Measurements from ENCODE around the gene PRPF38B. TPM values are rescaled to one million over a fixed set of nuclear protein-coding genes. Genes with fewer than 3 reads are reported as not detected.

The PRPF38B gene
- total and polyA plus RNA-seq, 9 of the 15 experiments (the other 6 are each of a cell fraction or from before 2014, with no cell fraction given), result 25.3 to 85.5 (median 66.4) TPM

DNA sequence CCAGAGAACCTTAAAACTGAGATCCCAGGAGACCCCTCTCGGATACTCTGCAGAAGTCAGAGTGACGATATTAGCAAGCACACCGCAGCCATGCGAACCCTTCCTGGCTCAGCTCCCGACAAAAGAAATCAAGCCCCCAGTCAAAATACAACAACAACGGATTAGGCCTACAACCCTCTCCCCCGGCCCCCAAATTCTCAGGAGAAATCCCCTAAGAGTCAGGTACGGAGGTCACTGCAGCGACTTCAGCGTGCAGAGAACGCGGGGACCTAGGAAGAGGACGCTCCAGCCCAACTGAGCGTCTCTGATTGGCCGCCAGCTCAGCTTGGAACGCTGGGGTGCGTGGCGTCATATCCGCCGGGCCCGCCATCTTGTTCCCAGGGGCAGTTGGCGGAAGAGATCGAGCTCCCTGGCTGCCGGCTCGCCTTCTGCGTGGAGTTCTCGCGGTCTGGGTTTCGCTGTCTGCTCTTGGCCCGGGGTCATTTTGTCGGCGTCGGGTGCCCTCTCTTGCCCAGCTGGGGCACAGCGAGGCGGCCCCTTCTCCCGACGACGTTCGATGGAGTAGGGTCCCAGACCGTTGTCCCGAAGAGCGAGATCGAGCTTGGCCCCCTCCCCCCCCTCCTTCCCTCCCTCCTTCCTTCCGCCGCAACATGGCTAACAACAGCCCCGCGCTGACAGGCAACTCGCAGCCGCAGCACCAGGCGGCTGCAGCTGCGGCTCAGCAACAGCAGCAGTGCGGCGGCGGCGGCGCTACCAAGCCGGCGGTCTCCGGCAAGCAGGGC, at the start of gene PRPF38B (continued):
- TF ChIP-seq, protein P1, sequence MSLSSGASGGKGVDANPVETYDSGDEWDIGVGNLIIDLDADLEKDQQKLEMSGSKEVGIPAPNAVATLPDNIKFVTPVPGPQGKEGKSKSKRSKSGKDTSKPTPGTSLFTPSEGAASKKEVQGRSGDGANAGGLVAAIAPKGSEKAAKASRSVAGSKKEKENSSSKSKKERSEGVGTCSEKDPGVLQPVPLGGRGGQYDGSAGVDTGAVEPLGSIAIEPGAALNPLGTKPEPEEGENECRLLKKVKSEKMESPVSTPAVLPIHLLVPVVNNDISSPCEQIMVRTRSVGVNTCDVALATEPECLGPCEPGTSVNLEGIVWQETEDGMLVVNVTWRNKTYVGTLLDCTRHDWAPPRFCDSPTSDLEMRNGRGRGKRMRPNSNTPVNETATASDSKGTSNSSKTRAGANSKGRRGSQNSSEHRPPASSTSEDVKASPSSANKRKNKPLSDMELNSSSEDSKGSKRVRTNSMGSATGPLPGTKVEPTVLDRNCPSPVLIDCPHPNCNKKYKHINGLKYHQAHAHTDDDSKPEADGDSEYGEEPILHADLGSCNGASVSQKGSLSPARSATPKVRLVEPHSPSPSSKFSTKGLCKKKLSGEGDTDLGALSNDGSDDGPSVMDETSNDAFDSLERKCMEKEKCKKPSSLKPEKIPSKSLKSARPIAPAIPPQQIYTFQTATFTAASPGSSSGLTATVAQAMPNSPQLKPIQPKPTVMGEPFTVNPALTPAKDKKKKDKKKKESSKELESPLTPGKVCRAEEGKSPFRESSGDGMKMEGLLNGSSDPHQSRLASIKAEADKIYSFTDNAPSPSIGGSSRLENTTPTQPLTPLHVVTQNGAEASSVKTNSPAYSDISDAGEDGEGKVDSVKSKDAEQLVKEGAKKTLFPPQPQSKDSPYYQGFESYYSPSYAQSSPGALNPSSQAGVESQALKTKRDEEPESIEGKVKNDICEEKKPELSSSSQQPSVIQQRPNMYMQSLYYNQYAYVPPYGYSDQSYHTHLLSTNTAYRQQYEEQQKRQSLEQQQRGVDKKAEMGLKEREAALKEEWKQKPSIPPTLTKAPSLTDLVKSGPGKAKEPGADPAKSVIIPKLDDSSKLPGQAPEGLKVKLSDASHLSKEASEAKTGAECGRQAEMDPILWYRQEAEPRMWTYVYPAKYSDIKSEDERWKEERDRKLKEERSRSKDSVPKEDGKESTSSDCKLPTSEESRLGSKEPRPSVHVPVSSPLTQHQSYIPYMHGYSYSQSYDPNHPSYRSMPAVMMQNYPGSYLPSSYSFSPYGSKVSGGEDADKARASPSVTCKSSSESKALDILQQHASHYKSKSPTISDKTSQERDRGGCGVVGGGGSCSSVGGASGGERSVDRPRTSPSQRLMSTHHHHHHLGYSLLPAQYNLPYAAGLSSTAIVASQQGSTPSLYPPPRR (CRISPR knock-in tag; IDR thresholded peaks at IDR 0.05; ENCODE audit: borderline replicate concordance), result peak; percentile 89
- TF ChIP-seq, protein P2, sequence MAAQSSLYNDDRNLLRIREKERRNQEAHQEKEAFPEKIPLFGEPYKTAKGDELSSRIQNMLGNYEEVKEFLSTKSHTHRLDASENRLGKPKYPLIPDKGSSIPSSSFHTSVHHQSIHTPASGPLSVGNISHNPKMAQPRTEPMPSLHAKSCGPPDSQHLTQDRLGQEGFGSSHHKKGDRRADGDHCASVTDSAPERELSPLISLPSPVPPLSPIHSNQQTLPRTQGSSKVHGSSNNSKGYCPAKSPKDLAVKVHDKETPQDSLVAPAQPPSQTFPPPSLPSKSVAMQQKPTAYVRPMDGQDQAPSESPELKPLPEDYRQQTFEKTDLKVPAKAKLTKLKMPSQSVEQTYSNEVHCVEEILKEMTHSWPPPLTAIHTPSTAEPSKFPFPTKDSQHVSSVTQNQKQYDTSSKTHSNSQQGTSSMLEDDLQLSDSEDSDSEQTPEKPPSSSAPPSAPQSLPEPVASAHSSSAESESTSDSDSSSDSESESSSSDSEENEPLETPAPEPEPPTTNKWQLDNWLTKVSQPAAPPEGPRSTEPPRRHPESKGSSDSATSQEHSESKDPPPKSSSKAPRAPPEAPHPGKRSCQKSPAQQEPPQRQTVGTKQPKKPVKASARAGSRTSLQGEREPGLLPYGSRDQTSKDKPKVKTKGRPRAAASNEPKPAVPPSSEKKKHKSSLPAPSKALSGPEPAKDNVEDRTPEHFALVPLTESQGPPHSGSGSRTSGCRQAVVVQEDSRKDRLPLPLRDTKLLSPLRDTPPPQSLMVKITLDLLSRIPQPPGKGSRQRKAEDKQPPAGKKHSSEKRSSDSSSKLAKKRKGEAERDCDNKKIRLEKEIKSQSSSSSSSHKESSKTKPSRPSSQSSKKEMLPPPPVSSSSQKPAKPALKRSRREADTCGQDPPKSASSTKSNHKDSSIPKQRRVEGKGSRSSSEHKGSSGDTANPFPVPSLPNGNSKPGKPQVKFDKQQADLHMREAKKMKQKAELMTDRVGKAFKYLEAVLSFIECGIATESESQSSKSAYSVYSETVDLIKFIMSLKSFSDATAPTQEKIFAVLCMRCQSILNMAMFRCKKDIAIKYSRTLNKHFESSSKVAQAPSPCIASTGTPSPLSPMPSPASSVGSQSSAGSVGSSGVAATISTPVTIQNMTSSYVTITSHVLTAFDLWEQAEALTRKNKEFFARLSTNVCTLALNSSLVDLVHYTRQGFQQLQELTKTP (IDR thresholded peaks at IDR 0.05; ENCODE audit: low read depth in 1 of 2, partially characterized antibody in 2 of 2), result peak in 1 of 2 experiments; percentile 50
- TF ChIP-seq E2F3 (CRISPR knock-in tag; IDR thresholded peaks at IDR 0.05) (0 out of 2 replicates have a peak, but pooled peaks have one; percentile 53), ZNF143 (CRISPR knock-in tag; IDR thresholded peaks at IDR 0.05) (no peak; the same call in 1 of the 2 replicates), TEAD2 (tag; IDR thresholded peaks at IDR 0.05) (peak; percentile 39; the same call in 1 of the 2 replicates), PHF20 (IDR thresholded peaks at IDR 0.05; ENCODE audit: partially characterized antibody) (peak; percentile 88), HEY1 (CRISPR knock-in tag; IDR thresholded peaks at IDR 0.05; ENCODE audit: borderline replicate concordance) (peak; percentile 41; the same call in 1 of the 2 replicates), NFIX (CRISPR knock-in tag; IDR thresholded peaks at IDR 0.05; ENCODE audit: low read depth) (no peak), SUPT5H (IDR thresholded peaks at IDR 0.05) (peak; percentile 99), TRIM25 (IDR thresholded peaks at IDR 0.05; ENCODE audit: borderline replicate concordance) (peak; percentile 88), RHOXF2B (CRISPR knock-in tag; conservative IDR thresholded peaks at IDR 0.05) (0 out of 2 replicates have a peak, but pooled peaks have one; percentile 1), STAT5A (IDR thresholded peaks at IDR 0.05; ENCODE audit: borderline replicate concordance, low read length) (peak; percentile 20; the same call in 1 of the 2 replicates), SAFB (IDR thresholded peaks at IDR 0.05; ENCODE audit: borderline replicate concordance, low read depth, low read length) (no peak)
- TF ChIP-seq, protein P3, sequence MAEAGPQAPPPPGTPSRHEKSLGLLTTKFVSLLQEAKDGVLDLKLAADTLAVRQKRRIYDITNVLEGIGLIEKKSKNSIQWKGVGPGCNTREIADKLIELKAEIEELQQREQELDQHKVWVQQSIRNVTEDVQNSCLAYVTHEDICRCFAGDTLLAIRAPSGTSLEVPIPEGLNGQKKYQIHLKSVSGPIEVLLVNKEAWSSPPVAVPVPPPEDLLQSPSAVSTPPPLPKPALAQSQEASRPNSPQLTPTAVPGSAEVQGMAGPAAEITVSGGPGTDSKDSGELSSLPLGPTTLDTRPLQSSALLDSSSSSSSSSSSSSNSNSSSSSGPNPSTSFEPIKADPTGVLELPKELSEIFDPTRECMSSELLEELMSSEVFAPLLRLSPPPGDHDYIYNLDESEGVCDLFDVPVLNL (CRISPR knock-in tag; IDR thresholded peaks at IDR 0.05; ENCODE audit: low read depth), result peak; percentile 62; the same call in 1 of the 2 replicates

Measured in K562 (cell line).